ENCODE data around the gene HTD2.
A peak's percentile ranks its signal among the peaks of the same experiment; 100 is the strongest.
"Not testable (repeated sequence)": the region's sequence is repeated elsewhere in the genome, so short reads cannot be mapped to it uniquely, and the experiment has no call there.

The HTD2 gene

DNA sequence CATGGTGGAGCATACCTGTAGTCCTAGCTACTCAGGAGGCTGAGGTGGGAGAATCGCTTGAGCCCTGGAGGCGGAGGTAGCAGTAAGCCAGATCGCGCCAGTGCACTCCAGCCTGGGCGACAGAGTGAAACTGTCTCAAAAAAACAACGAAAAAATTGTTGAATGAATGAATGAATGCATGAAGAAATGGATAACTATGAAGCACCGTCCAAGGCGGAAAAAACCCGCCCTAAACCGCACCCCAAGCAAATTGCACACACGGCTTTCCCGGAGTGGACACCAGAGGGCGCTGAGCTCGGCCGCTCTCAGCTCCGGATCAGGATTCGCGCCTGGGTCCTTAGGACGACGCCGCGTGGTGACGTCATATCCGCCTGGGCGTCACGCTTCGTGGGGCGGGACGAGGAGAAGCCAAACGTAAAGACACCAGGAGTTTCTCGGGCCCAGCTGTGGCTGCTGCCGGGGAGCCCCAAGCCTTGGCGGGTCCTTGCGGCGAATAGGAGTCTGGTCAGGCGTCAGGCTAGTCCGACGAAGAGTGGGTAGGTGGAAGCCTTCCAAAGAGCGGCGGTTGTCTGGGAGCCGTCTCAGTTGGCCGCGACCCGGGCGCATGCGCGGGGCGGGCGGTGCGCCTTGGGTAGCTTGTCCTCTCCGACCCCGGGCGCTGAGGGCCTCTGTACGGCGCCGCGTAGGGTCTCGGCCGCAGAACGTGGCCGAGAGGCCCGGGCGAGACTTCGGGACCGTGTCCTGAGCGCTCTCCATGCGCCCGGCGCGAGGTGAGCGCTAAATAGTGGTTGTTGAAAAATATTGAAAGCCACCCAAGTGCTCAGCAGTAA lies at the start of gene HTD2, which contains the start of gene RPP14:
TSS of gene HTD2 (plus strand) at position 639 of the 830 bp plus-strand sequence. CDS start 11,094 bp downstream, outside the sequence.
TSS of gene RPP14 (plus strand) at position 364 of the 830 bp plus-strand sequence. CDS start 4,085 bp downstream, outside the sequence.
- Histone ChIP-seq H3K27ac (ENCODE audit: low read depth, low read length) (peak within 1 kb of the TSS; percentile 98), H3K79me2 (ENCODE audit: control insufficient read depth, insufficient read depth, low read length, unreplicated experiment) (peaks cover 41% of the 10 kb centered on the region), H3K4me3 (ENCODE audit: low read depth, low read length) (peak within 1 kb of the TSS; percentile 93), H3K27me3 (ENCODE audit: insufficient read depth, low read length) (peaks cover 14% of the 10 kb centered on the region), H2AFZ (ENCODE audit: low read length, unreplicated experiment) (peak within 1 kb of the TSS; percentile 76), H3K36me3 (ENCODE audit: insufficient read depth, low read length) (peaks cover 10% of the 10 kb centered on the region), H3K4me1 (ENCODE audit: control insufficient read depth, insufficient read depth, low read length, unreplicated experiment) (peaks cover 19% of the 10 kb centered on the region)

DNA sequence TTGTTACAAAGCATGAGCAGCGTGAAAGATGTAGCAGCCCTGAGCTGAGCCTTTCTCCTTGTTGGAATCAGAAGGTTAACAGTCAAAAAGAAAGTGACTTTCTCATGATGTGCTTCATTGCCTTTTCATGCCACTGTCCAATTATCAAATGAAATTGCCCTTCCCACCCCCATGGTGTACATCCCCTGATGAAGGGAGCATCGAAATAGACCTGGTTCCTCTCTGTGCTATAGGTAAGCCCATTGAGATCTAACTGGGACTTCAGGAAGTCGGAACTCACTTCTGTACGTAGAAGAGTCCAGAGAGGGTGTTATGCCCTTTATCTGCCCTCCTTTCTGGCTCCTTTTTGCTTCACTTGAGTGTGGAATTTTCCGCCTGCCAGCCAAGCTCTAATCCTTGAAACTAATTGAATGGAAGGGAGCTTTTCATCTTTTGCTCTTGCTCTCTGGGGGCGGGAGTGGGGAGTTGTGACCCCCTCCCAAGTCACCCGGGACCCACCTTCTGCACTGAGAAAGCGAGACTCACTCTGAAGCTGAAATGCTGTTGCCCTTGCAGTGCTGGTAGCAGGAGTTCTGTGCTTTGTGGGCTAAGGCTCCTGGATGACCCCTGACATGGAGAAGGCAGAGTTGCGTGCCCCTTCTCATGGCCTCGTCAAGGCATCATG lies 47.8 kb upstream of the HTD2 start:
- no peaks in the 10 kb centered on the region for H3K36me3 ChIP-seq (ENCODE audit: insufficient read depth, low read length)
- peaks cover 13% of the 10 kb centered on the region for H3K4me1 ChIP-seq (ENCODE audit: control insufficient read depth, insufficient read depth, low read length, unreplicated experiment)
- H3K4me3 ChIP-seq (ENCODE audit: low read depth, low read length), result no peak overlapping the region
- no peak overlapping the region for H2AFZ ChIP-seq (ENCODE audit: low read length, unreplicated experiment)
- H3K27ac ChIP-seq (ENCODE audit: low read depth, low read length), result no peak overlapping the region
- no peaks in the 10 kb centered on the region for H3K79me2 ChIP-seq (ENCODE audit: control insufficient read depth, insufficient read depth, low read length, unreplicated experiment)
- no peaks in the 10 kb centered on the region for H3K27me3 ChIP-seq (ENCODE audit: insufficient read depth, low read length)

GRCh38 chr3:58260261-58260731 lies 46.0 kb upstream of the HTD2 start:
- Histone ChIP-seq H3K4me1 (ENCODE audit: control insufficient read depth, insufficient read depth, low read length, unreplicated experiment) (peaks cover 13% of the 10 kb centered on the region), H3K27ac (ENCODE audit: low read depth, low read length) (peak overlapping the region; percentile 67; the same call in 1 of the 2 replicates), H3K4me3 (ENCODE audit: low read depth, low read length) (no peak overlapping the region), H3K36me3 (ENCODE audit: insufficient read depth, low read length) (no peaks in the 10 kb centered on the region), H2AFZ (ENCODE audit: low read length, unreplicated experiment) (no peak overlapping the region), H3K27me3 (ENCODE audit: insufficient read depth, low read length) (no peaks in the 10 kb centered on the region), H3K79me2 (ENCODE audit: control insufficient read depth, insufficient read depth, low read length, unreplicated experiment) (no peaks in the 10 kb centered on the region)

DNA sequence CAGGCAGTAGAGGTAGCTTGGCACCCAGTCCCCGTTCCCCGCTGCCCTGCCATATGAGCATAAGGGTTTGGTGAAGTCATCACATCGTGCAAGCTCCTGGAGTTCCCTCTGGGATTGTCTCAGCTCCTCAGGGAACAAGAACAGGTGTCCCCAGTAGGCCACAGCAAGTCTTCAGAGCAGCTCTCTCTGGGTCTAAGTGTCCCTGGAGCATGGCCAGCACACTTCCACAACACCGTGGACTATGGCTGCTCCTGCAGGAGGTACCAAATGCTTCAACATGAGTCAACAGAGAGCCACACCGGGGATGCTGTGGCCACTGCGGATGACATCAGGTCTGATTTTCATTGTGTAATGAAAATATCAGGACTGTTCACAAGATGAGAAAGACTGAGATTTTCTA lies 45.6 kb upstream of the HTD2 start:
- H2AFZ ChIP-seq (ENCODE audit: low read length, unreplicated experiment), result no peak overlapping the region
- no peaks in the 10 kb centered on the region for H3K27me3 ChIP-seq (ENCODE audit: insufficient read depth, low read length)
- peak overlapping the region; percentile 44; the same call in 1 of the 2 replicates for H3K27ac ChIP-seq (ENCODE audit: low read depth, low read length)
- peaks cover 13% of the 10 kb centered on the region for H3K4me1 ChIP-seq (ENCODE audit: control insufficient read depth, insufficient read depth, low read length, unreplicated experiment)
- H3K79me2 ChIP-seq (ENCODE audit: control insufficient read depth, insufficient read depth, low read length, unreplicated experiment), result no peaks in the 10 kb centered on the region
- H3K36me3 ChIP-seq (ENCODE audit: insufficient read depth, low read length), result no peaks in the 10 kb centered on the region
- no peak overlapping the region for H3K4me3 ChIP-seq (ENCODE audit: low read depth, low read length)

DNA sequence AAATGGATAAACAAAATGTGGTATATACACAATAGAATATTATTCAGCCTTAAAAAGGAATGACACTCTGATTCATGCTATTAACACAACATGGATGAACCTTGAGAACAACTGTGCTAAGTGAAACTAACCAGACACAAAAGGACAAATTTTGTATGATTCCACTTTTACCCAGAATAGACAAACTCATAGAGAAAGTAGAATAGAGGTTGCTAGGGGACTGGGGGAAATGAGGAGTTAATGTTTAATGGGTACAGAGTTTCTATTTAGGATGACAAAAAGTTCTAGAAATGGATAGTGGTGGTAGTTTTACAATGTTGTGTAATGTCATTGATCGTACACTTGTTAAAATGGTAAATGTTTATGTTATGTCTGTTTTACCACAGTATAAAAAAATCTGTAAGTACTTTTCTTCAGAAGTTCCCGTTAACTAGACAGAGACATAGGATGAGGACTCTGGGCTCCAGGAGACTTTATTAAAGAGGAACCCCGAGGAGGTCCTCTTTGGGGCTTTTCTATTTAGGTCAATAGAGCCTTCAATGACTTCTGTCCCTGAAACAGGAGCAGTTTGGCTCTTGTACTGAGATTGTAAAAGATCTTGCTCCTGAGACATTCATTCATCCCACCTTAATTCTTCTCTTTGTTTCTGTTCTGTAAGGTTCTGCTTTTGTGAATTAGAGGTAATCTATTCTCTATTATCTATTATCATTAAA lies 44.2 kb upstream of the HTD2 start:
- no peak overlapping the region for H2AFZ ChIP-seq (ENCODE audit: low read length, unreplicated experiment)
- H3K4me1 ChIP-seq (ENCODE audit: control insufficient read depth, insufficient read depth, low read length, unreplicated experiment), result peaks cover 13% of the 10 kb centered on the region
- no peaks in the 10 kb centered on the region for H3K36me3 ChIP-seq (ENCODE audit: insufficient read depth, low read length)
- H3K79me2 ChIP-seq (ENCODE audit: control insufficient read depth, insufficient read depth, low read length, unreplicated experiment), result no peaks in the 10 kb centered on the region
- H3K27me3 ChIP-seq (ENCODE audit: insufficient read depth, low read length), result no peaks in the 10 kb centered on the region
- no peak overlapping the region for H3K4me3 ChIP-seq (ENCODE audit: low read depth, low read length)
- no peak overlapping the region for H3K27ac ChIP-seq (ENCODE audit: low read depth, low read length)

DNA sequence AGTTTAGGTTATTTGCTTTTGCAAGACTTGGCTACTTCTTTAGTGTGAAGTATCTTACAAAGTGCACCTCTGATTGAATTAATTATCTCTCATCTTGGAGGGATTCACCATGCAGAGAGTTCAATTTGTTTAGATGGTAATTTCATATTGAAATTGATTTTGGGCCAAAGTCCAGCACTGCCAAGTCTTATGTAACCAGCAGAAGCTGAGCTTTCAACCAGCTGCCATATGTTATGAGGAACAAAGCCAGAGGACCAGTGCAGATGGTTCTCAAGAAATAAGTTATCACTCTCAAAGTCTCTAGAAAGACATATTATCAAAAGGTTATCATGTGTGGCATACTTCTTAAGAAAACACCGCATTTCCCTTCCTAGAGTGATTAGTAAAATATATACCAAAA lies 39.7 kb upstream of the HTD2 start:
- H3K27ac ChIP-seq (ENCODE audit: low read depth, low read length), result no peak overlapping the region
- no peak overlapping the region for H3K4me3 ChIP-seq (ENCODE audit: low read depth, low read length)
- H3K4me1 ChIP-seq (ENCODE audit: control insufficient read depth, insufficient read depth, low read length, unreplicated experiment), result no peaks in the 10 kb centered on the region
- no peak overlapping the region for H2AFZ ChIP-seq (ENCODE audit: low read length, unreplicated experiment)
- no peaks in the 10 kb centered on the region for H3K79me2 ChIP-seq (ENCODE audit: control insufficient read depth, insufficient read depth, low read length, unreplicated experiment)
- H3K27me3 ChIP-seq (ENCODE audit: insufficient read depth, low read length), result no peaks in the 10 kb centered on the region
- H3K36me3 ChIP-seq (ENCODE audit: insufficient read depth, low read length), result no peaks in the 10 kb centered on the region

DNA sequence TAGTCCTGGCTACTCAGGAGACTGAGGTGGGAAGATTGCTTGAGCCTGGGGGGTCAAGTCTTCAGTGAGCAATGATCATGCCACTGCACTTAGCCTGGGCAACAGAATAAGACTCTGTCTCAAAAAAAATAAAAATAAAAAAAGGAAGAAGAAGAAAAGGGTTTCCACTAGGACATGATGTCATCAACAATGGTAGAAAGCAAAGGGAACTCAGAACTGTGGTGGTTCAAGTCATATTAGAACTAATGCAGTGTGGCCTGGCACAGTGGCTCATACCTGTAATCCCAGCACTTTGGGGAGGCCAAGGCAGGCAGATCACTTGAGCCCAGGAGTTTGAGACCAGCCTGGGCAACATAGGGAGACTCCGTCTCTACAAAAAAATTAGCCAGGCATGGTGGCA lies 38.8 kb upstream of the HTD2 start:
- not testable (repeated sequence) for H3K4me3 ChIP-seq (ENCODE audit: low read depth, low read length); H3K27me3 ChIP-seq (ENCODE audit: insufficient read depth, low read length); H3K36me3 ChIP-seq (ENCODE audit: insufficient read depth, low read length); H2AFZ ChIP-seq (ENCODE audit: low read length, unreplicated experiment); H3K4me1 ChIP-seq (ENCODE audit: control insufficient read depth, insufficient read depth, low read length, unreplicated experiment); H3K79me2 ChIP-seq (ENCODE audit: control insufficient read depth, insufficient read depth, low read length, unreplicated experiment); H3K27ac ChIP-seq (ENCODE audit: low read depth, low read length)

DNA sequence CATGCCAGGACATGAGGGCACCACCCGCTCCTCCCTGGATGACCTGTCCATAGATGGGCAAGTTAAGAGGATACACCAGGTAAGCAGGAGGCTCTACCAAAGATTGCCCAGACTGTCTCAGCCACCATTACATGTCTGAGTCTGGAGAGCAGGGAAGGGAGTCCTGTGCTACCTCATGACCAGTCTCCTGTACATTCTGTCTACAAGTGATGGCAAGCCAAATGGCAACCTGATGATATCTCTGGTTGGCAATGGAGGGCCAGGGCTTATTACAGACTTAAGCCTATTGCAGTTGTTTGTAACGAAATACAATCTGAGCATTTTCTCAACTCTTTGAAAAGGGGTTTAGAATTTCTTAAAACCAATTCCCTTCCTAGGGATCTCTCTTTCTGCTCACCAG lies 37.0 kb upstream of the HTD2 start:
- Histone ChIP-seq H3K4me1 (ENCODE audit: control insufficient read depth, insufficient read depth, low read length, unreplicated experiment) (peaks cover 12% of the 10 kb centered on the region), H3K27ac (ENCODE audit: low read depth, low read length) (no peak overlapping the region), H2AFZ (ENCODE audit: low read length, unreplicated experiment) (no peak overlapping the region), H3K4me3 (ENCODE audit: low read depth, low read length) (no peak overlapping the region), H3K79me2 (ENCODE audit: control insufficient read depth, insufficient read depth, low read length, unreplicated experiment) (no peaks in the 10 kb centered on the region), H3K27me3 (ENCODE audit: insufficient read depth, low read length) (no peaks in the 10 kb centered on the region), H3K36me3 (ENCODE audit: insufficient read depth, low read length) (no peaks in the 10 kb centered on the region)

- H3K79me2 ChIP-seq (ENCODE audit: control insufficient read depth, insufficient read depth, low read length, unreplicated experiment), result no peaks in the 10 kb centered on the region
- H3K36me3 ChIP-seq (ENCODE audit: insufficient read depth, low read length), result 0 out of 2 replicates have a peak, but pooled peaks cover 3% of the 10 kb centered on the region
- no peak overlapping the region for H2AFZ ChIP-seq (ENCODE audit: low read length, unreplicated experiment)
- H3K27me3 ChIP-seq (ENCODE audit: insufficient read depth, low read length), result no peaks in the 10 kb centered on the region
- H3K27ac ChIP-seq (ENCODE audit: low read depth, low read length), result no peak overlapping the region
- H3K4me3 ChIP-seq (ENCODE audit: low read depth, low read length), result no peak overlapping the region
- H3K4me1 ChIP-seq (ENCODE audit: control insufficient read depth, insufficient read depth, low read length, unreplicated experiment), result peaks cover 12% of the 10 kb centered on the region
Observed at GRCh38 chr3:58270485-58270884, 35.8 kb upstream of the HTD2 start.

DNA sequence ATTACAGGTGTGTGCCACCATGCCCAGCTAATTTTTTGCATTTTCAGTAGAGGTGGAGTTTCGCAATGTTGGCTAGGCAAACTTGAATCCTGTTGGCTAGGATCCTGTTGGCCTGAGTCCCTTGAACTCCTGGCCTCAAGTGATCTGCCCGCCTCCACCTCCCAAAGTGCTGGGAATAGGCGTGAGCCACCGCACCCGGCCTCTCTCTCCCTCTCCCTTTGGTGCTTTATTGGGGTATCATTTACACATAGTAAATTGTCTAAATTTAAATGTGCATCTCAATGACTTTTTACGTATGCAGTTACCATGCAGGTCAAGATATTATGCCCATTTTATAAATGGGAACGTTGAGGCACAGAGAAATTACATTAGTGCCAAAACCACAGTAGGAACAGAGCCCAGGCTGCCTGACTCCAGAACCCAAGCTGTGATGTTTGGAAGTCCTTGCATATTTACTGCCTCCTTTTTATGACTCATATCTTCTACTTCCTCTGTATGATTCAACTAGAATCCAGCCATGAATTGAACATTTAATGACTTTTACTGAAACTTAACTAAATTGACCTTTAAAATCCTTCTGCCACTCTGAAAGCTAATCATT lies 34.3 kb upstream of the HTD2 start:
- H3K27me3 ChIP-seq (ENCODE audit: insufficient read depth, low read length), result no peaks in the 10 kb centered on the region
- H3K36me3 ChIP-seq (ENCODE audit: insufficient read depth, low read length), result 0 out of 2 replicates have a peak, but pooled peaks cover 3% of the 10 kb centered on the region
- H3K79me2 ChIP-seq (ENCODE audit: control insufficient read depth, insufficient read depth, low read length, unreplicated experiment), result no peaks in the 10 kb centered on the region
- peak overlapping the region; percentile 94 for H3K27ac ChIP-seq (ENCODE audit: low read depth, low read length)
- peaks cover 12% of the 10 kb centered on the region for H3K4me1 ChIP-seq (ENCODE audit: control insufficient read depth, insufficient read depth, low read length, unreplicated experiment)
- H3K4me3 ChIP-seq (ENCODE audit: low read depth, low read length), result 0 out of 2 replicates have a peak overlapping the region, but pooled peaks have one; percentile 41
- peak overlapping the region; percentile 58 for H2AFZ ChIP-seq (ENCODE audit: low read length, unreplicated experiment)
